GM18861 (cell line): ENCODE results near the gene STT3B.

Experiments
- ATAC-seq: cut with Tn5 transposase; IDR thresholded peaks from one replicate; pipeline ENCODE4 v1.9.1; 2021; ENCODE audit not compliant: unreplicated experiment

The STT3B gene

DNA sequence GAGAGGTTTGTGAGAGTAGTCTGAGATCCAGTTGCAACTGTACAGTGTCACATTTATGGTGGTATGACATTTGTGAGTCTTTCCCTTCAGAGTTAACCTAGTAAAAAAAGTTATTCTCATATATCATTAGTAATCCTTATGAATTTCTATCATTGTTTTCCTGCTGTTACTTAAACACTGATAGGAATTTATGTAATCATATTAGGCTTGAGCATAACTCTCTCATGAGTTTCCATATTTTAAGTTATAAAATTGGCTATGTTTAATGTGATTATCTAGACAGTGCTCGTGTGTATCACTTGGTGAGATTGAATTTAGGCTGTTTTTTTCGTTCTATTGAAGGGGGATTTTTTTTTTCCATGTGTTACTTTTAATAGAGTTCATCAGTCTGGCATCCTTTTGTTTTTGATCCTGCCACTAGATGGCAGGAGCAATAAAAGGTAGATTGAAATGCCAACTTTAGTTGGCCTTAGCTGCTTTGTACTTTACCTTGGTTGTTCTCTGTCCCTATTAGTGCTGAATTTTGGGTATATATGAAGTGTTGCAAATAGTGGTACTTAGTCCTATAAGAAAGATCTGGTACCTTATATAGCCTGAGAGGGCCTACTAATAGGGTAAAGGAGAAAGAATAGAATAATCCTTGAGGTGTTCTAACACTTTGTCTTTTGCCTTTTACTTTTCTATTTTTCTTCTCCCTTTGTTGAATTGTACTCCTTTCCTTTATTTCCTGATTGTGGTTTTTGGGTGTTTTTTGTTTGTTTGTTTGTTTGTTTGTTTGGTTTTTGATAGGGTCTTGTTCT, 17.9 kb downstream of the STT3B start:
- no peak for ATAC-seq

GRCh38 chr3:31551646-31552045, 18.9 kb downstream of the STT3B start:
- ATAC-seq, result no peak

GRCh38 chr3:31552103-31552502, 19.4 kb downstream of the STT3B start:
- ATAC-seq, result no peak

DNA sequence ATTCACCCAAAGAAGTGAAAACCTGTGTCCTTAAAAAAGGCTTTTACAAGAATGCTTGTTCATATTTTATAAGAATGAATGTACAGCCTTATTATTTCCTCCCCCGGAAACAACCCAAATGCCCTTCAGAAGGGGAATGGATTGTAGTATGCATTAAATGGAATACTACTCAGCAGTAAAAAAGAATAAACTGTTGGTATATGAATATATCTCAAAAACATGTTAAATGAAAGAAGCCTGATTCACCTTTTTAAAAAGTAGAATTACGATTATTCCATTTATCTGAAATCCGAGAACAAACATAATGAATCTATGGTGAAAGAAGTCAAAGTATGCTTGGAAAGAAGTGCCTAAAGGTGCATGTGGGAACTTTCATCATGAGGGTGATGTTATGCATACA, 20.5 kb downstream of the STT3B start:
- ATAC-seq, result no peak

- no peak for ATAC-seq
Observed at GRCh38 chr3:31555204-31555603, 22.5 kb downstream of the STT3B start.

DNA sequence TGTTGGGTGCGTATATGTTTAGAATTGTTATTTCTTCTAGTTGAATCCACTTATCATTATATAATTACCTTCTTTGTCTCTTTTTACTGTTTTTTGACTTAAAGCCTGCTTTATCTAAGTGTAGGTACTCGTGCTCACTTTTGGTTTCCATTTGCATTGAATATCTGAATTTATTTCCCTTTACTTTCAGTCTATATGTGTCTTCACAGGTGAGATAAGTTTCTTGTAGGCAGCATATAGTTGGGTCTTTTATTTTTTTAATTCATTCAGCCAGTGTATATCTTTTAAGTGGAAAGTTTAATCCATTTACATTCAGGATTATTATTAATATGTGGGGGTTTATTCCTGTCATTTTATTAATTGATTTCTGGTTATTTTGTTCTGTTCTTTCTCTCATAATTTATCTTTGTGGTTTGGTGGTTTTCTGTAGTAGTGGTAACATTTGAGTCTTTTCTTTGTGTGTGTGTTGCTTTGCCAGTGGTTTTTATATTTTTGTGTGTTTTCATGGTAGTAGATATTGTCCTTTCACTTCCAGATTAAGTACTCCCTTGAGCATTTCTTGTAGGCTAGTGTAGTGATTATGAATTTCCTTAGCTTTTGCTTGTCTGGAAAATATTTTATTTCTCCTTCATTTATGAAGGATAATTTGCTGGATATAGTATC, 27.3 kb downstream of the STT3B start:
- ATAC-seq, result no peak

DNA sequence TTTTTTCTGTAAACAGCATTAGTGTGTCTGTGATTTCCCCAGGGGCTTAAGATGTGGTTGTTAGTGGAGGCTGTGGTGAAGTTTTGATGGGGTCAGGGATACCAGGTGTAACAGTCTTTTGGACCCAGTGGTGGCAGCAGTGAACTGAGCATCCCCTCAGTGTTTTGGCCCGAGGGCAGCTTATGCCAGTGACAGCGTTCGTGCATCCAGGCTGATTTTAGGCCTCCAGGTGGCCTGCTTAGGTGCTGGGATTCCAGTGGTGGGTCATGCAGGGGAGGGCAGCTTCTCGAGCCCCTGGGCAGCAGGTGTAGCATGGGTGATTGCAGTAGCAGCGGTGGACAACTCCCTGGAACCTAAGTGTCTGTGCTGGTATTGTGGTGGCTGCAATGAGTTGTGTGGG, 29.2 kb downstream of the STT3B start:
- no peak for ATAC-seq

- ATAC-seq, result no peak
Observed at GRCh38 chr3:31562525-31562924, 29.8 kb downstream of the STT3B start.

- no peak for ATAC-seq
Observed at GRCh38 chr3:31565288-31565687, 32.6 kb downstream of the STT3B start.

- ATAC-seq, result peak; percentile 62
Observed at GRCh38 chr3:31567036-31567435, 34.3 kb downstream of the STT3B start.

DNA sequence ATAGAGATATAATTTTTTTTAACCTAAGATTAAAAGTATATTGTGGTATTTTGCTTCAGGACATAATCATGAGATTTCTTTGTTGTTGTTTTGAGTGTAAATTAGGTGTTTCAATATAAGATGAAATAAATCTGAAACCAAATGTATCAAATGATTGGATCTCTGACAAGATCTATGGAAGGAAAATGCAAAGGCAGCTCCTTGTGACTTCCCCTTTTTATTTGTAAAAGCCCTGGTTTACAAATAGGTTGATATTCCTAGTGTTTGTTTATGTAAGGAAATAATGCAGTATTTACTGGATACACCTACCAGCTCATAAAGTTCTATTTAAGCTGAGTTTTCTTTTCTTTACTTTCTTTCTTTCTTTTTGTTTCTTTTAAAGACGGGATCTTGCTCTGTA, 35.9 kb downstream of the STT3B start:
- no peak for ATAC-seq

GRCh38 chr3:31571325-31571724, 38.6 kb downstream of the STT3B start:
- no peak for ATAC-seq

- no peak for ATAC-seq
Observed at GRCh38 chr3:31572236-31573004, 39.7 kb downstream of the STT3B start.

DNA sequence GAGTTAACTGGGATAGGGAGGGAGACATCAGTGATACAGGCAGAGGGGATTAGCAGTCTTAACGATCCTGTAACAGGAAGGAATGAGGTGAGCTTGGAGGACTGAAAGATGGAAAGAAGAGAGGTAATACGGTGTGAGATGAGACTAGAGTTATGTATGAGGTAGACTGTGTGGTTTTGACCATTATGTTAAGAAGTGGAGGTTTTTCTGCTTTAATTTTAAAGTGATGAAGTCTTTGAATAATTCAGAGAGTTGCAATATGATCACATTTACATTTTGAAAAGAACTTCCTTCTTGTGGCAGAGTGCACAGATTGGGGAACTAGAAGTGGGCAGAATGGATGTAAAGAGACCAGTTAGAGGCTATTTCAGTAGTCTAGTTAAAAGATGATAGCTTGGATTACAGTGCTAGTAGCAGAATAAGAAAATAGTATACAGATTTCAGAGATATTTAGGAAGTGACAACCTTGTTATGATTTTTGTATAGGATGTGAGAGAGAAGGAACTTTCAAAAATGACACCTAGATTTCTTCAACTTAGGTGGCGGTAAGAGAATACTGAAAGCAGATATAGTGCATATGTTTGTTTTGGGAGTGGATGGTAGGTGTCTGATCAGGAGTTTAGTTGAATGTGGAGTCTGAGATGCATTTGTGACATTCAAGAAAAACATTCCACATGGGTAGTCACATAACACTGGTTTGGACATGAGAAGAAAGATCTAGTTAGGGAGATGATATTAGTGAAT, 40.5 kb downstream of the STT3B start:
- ATAC-seq, result peak; percentile 44

DNA sequence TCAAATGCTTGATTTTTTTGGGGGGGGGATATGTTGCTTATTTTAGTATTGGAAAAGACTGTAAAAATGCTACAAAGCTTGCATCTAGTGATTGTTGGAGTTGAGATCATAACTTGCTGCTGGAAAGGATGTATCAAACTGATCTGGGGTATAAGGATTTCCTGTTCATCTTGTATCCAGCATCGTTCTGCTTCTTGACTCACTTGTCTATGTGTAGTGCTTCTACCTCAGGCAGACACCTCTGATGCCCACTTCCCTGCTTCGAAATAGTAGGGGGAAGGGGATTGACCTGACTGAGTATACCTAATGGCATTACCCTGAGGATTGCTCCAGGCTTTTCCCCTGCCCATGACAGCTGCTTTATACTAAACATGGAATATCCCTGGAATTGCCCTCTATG, 42.7 kb downstream of the STT3B start:
- ATAC-seq, result no peak

DNA sequence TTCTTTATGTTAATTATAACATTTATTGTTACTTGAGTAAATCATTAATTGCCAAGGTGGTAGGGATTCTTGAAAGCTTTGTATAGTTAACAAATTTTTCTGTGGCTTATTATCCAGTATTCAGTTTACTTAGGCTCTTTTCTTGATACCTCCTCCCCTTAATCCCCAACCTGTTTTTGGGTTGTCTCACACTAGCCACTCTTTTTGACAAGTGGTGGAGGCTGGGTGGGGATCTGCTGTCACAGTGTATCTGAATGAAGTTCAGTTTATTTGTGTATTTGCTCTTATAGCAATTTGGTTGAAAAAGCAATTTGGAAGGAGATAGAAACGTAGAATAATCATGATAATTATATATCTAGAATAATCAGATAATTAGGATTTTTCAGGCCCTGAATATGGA, 43.8 kb downstream of the STT3B start:
- ATAC-seq, result no peak

DNA sequence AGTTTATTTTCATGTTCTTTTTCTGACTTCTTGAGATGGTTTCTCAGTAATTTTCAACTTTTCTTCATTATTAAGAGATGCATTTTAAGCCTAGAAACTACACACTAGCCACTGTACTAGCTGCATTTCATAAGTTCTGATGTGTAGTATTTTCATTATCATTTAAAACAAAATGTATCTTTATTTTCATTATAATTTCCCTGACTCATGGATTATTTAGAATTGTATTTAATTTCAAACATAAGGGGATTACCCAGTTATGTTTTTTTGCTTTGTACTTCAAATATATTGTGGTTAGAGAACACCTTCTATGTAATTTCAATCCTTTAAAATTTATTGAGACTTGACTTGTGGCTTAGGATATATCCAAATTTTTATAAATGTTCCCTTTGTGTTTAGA, 44.5 kb downstream of the STT3B start:
- no peak for ATAC-seq

GRCh38 chr3:31579828-31580227, 47.1 kb downstream of the STT3B start:
- ATAC-seq, result no peak

DNA sequence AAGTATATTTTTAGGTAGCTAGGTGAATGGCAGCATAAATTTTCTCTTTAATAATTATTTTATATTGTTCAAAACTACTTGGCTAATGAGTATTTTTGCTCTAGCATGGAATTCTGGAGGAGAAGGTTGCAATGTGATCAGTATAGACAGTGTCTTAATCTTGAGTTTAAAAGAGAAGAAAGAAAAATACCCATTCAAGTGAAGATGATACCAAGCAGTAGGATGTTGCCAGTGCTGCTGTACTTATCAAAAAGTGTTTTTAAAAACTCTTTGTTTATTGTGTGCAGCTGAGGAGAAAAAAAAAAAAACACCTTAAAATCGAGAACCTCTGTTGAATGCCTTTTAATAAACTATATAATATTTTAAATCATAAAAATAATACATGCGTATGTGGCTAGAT, 47.9 kb downstream of the STT3B start:
- ATAC-seq, result no peak

DNA sequence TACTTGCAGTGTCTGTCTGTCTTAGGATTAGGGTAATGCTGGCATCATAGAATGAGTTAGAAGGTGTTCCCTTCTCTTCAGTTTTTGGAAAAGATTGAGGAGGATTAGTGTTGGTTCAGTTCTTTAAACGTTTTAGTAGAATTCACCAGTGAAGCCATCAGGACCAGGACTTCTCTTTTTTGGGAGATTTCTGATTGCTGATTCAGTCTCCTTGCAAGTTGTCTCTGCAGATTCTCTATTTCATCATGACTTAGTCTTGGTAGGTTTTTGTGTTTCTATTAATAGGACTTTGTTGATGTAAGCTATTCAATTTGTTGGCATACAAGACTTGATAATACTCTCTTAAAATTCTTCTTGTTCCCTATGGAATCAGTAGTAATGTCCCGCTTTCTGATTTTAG, 48.9 kb downstream of the STT3B start:
- ATAC-seq, result no peak

GRCh38 chr3:31589228-31589627, 56.5 kb downstream of the STT3B start:
- no peak for ATAC-seq
